Vagina (tissue), 2 donors: ENCODE data around the gene TBC1D8.

Experiments used
- POLR2A ChIP-seq, 2 donors: fragments of 450-650 bp; IDR thresholded peaks; one replicate each; pipeline ENCODE4 v1.6.1; 2017; ENCODE audit warnings: antibody characterized with exemption in 2 of 2, mild to moderate bottlenecking in 2 of 2, moderate library complexity in 2 of 2
- POLR2AphosphoS5 ChIP-seq, 2 donors: sonication (generic); formaldehyde crosslinking; IDR thresholded peaks; one replicate each; pipeline ENCODE4 v1.9.0; 2017; ENCODE audit warnings: antibody characterized with exemption in 2 of 2, mild to moderate bottlenecking in 2 of 2, low read depth in 1 of 2; ENCODE audit not compliant: insufficient read depth in 1 of 2
- TF ChIP-seq, protein P1 (sequence below), 3 experiments: fragments of 450-650 bp in 2 of 3; fragments of 200-600 bp in 1 of 3; sonication (generic) in 1 of 3; IDR thresholded peaks; one replicate each; pipeline ENCODE4 v1.5.1; 2017 to 2019; ENCODE audit warnings: antibody characterized with exemption in 3 of 3, mild to moderate bottlenecking in 2 of 3, moderate library complexity in 2 of 3

DNA sequence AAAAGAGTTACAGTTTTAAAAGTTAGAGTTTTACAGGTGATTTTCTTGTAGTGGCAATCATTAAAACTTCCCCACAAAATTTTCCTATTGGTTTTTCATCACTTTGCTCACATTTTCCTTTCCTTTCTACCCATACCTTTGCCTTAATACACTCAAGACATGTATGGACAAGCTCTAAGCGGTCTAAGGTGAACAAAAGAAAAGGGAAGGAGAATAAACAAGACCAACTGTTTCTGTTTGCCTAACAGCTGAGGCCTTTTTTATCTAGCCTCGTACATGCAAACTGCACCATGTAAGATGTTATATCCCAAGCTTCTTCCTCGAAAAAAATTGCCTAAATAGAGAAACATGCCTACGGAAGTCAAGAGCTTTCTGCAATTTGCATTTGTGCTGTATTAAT, 33.9 kb upstream of the TBC1D8 start:
- TF ChIP-seq, protein P1, sequence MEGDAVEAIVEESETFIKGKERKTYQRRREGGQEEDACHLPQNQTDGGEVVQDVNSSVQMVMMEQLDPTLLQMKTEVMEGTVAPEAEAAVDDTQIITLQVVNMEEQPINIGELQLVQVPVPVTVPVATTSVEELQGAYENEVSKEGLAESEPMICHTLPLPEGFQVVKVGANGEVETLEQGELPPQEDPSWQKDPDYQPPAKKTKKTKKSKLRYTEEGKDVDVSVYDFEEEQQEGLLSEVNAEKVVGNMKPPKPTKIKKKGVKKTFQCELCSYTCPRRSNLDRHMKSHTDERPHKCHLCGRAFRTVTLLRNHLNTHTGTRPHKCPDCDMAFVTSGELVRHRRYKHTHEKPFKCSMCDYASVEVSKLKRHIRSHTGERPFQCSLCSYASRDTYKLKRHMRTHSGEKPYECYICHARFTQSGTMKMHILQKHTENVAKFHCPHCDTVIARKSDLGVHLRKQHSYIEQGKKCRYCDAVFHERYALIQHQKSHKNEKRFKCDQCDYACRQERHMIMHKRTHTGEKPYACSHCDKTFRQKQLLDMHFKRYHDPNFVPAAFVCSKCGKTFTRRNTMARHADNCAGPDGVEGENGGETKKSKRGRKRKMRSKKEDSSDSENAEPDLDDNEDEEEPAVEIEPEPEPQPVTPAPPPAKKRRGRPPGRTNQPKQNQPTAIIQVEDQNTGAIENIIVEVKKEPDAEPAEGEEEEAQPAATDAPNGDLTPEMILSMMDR (IDR thresholded peaks at IDR 0.05), result no peak
- no peak for TF ChIP-seq POLR2AphosphoS5 (IDR thresholded peaks at IDR 0.05; ENCODE audit: insufficient read depth in 1 of 2, low read depth in 1 of 2)
- no peak for TF ChIP-seq POLR2A (IDR thresholded peaks at IDR 0.05)
